Heart left ventricle (tissue), 16 donors: ENCODE results near the gene AHNAK2. TPM values are rescaled to one million over a fixed set of nuclear protein-coding genes. Genes with fewer than 3 reads are reported as not detected.

Experiments used
- ATAC-seq, 4 donors: fragments of 200-7000 bp; cut with Tn5 transposase; one replicate each; pipeline ENCODE4 v1.9.1; 2020 to 2022; ENCODE audit warnings: moderate library complexity in 4 of 4, mild to moderate bottlenecking in 3 of 4, moderate number of reproducible peaks in 1 of 4
- DNase-seq, 5 donors: peaks; one replicate each; pipeline ENCODE4 v3.0.0-alpha.2; 2020
- H3K27ac ChIP-seq, 12 donors: fragments of 200-600 bp; sonication (generic) in 4 of 12; one replicate each; pipeline versions ENCODE4 v1.5.0 to v1.8.0; 2016 to 2022; ENCODE audit warnings: mild to moderate bottlenecking in 2 of 12
- H3K27me3 ChIP-seq, 9 donors: fragments of 200-600 bp; sonication (generic) in 2 of 9; one replicate each; pipeline versions ENCODE4 v1.5.1 to v1.8.0; 2016 to 2022; ENCODE audit warnings: mild to moderate bottlenecking in 3 of 9
- H3K36me3 ChIP-seq, 9 donors: fragments of 200-600 bp; sonication (generic) in 2 of 9; one replicate each; pipeline versions ENCODE4 v1.5.0 to v1.8.0; 2018 to 2022; ENCODE audit warnings: mild to moderate bottlenecking in 2 of 9
- H3K4me1 ChIP-seq, 12 donors: fragments of 200-600 bp; sonication (generic) in 4 of 12; one replicate each; pipeline versions ENCODE4 v1.5.0 to v1.8.0; 2016 to 2022; ENCODE audit warnings: mild to moderate bottlenecking in 3 of 12
- H3K4me3 ChIP-seq, 12 donors: fragments of 200-600 bp; sonication (generic) in 4 of 12; one replicate each; pipeline versions ENCODE4 v1.5.0 to v1.8.0; 2017 to 2022; ENCODE audit warnings: mild to moderate bottlenecking in 9 of 12, moderate library complexity in 4 of 12
- H3K9me3 ChIP-seq, 12 donors: fragments of 200-600 bp; sonication (generic) in 4 of 12; one replicate each; pipeline versions ENCODE4 v1.5.0 to v1.8.0; 2016 to 2022; ENCODE audit warnings: mild to moderate bottlenecking in 1 of 12
- POLR2A ChIP-seq, 2 donors: fragments of 450-650 bp; IDR thresholded peaks; one replicate each; pipeline ENCODE4 v1.6.1; 2017; ENCODE audit warnings: antibody characterized with exemption in 2 of 2, mild to moderate bottlenecking in 2 of 2, moderate library complexity in 2 of 2
- WGBS, 4 donors: extraction: QIAGEN DNeasy Blood & Tissue Kit in 2 of 4; methylation state at CpG; one replicate each; pipeline versions ENCODE4 v1.1.5 to v1.1.7; 2013 to 2018; 5-methylcytosine and 5-hydroxymethylcytosine counted together
- intact Hi-C, 10 donors: fragments of 100-400 bp; cut with DNase I; formaldehyde crosslinking; loops; one replicate each; pipeline versions ENCODE4 v1.11.1 to v1.14.2; 2022
- polyA plus RNA-seq, 2 donors: library from polyadenylated mRNA; stranded (reverse); fragments of 200-250 nt; gene quantifications; one replicate each; pipeline ENCODE4 v1.2.3, GENCODE V29; 2013
- total RNA-seq, 9 donors: library from RNA; depleted of rRNA in 2 of 9; stranded (reverse); fragments of >200 nt in 2 of 9; fragmentation: NEBNext Ultra II Directional in 3 of 9; extraction: Animal tissue kit (Norgen Biotek cat#: 25700) in 3 of 9; gene quantifications; one replicate each; pipeline versions ENCODE4 v1.1.0 to v1.2.4, GENCODE V29; 2016 to 2023
- TF ChIP-seq, protein P1 (sequence below), 12 donors: fragments of 200-600 bp; sonication (generic) in 4 of 12; IDR thresholded peaks; one replicate each; pipeline versions ENCODE4 v1.5.0 to v1.8.0; 2018 to 2022; ENCODE audit warnings: antibody characterized with exemption in 12 of 12, mild to moderate bottlenecking in 5 of 12
- donor health status: ischemic (EF 13 %, LVEDD 7.1; RV severe dilation, severe dysfunction).
- donor health status: healthy with polysubstance abuse.
- donor health status: DM: no; HTN: yes; CAD: no.
- donor health status: DM: no; HTN: no; CAD: no.
- donor health status: ischemic (EF 25% LVEDD 6.9; RV normal size, moderate dysfunction).
- donor health status: ischemic (EF 25% LVEDD 5.7; RV mildly dilated, moderate dysfunction).
- donor health status: healthy.
- donor health status: DM: yes; HTN: yes; CAD: no.
- donor health status: ischemic (EF 35%, LVEDD 5.7; RV mildly dilated, moderate dysfunction).
- donor health status: nonischemic (EF 11% LVEDD 7.7; RV severe dilation, severe dysfunction).
- donor health status: DM: yes; HTN: yes; CAD: no.
- donor health status: PGD.
- donor health status: ischemic (EF 29% LVEDD 5.4; RV normal size, mild dysfunction).
- donor health status: nonischemic (EF 23%, LVEDD 6.1; RV moderate dilation, normal function).

Gene AHNAK2
- total and polyA plus RNA-seq, 11 donors = 1.5 to 22.3 (median 2.9) TPM

DNA sequence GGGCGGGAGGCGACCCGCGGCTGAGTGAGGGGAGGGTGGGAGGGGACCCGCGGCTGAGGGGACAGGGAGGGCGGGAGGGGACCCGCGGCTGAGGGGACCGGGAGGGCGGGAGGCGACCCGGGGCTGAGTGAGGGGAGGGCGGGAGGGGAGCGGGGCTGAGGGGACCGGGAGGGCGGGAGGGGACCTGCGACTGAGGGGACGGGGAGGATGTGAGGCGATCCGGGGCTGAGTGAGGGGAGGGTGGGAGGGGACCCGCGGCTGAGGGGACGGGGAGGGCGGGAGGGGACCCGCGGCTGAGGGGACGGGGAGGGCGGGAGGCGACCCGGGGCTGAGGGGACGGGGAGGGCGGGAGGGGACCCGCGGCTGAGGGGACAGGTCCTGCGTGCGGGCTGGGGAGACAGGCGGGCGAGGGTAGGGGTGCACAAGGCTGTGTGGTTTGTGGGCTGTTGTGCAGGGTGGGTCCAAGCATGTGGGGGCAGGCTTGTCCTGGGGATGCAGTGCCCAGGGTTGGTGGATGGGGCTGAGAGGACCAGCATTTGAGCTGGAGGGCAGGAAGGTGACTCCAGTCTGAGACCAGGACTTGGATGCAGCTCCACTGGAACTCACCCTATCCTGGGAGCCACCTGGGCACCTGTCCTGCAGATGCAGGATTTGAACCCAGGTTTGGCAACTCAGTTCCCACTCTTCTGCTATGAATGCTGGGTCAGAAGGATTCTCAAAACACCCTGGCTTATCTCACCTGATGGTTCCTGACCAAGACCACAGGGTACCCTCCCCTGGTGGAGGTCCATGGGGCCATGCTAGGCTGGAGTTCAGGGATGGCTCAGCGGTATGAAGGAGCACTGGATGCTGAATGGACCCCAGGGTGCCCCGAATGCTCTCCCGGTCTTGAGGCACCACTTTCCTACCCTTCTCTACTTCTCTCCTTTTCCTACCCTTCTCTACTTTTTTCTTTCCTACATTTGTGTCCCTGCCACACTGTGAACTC is 44.1 kb downstream of the AHNAK2 start:
- Histone ChIP-seq H3K27ac (peak overlapping the region in 2 of 12 donors; percentile 60 to 76), H3K4me1 (peaks cover 0 to 19% (median 13%) of the 10 kb centered on the region in 12 donors), H3K4me3 (peak overlapping the region; percentile 52 to 86 (median 69)), H3K27me3 (peaks cover 0 to 22% (median 5%) of the 10 kb centered on the region in 9 donors), H3K36me3 (no peaks in the 10 kb centered on the region), H3K9me3 (no peaks in the 10 kb centered on the region)
- 11 to 30% (median 19%) methylated on average over 11 to 42 of the region's 42 CpGs for WGBS, 4 donors
- no peak for ATAC-seq
- peak in 1 of 5 donors; percentile 32 for DNase-seq
- intact Hi-C loops = loop anchor here in 3 of 10 donors (1.0 to 5.0 kb wide), 3 partner anchors 33 to 111 kb away; no protein-coding TSS in a partner anchor
- TF ChIP-seq, protein P1, sequence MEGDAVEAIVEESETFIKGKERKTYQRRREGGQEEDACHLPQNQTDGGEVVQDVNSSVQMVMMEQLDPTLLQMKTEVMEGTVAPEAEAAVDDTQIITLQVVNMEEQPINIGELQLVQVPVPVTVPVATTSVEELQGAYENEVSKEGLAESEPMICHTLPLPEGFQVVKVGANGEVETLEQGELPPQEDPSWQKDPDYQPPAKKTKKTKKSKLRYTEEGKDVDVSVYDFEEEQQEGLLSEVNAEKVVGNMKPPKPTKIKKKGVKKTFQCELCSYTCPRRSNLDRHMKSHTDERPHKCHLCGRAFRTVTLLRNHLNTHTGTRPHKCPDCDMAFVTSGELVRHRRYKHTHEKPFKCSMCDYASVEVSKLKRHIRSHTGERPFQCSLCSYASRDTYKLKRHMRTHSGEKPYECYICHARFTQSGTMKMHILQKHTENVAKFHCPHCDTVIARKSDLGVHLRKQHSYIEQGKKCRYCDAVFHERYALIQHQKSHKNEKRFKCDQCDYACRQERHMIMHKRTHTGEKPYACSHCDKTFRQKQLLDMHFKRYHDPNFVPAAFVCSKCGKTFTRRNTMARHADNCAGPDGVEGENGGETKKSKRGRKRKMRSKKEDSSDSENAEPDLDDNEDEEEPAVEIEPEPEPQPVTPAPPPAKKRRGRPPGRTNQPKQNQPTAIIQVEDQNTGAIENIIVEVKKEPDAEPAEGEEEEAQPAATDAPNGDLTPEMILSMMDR (IDR thresholded peaks at IDR 0.05) = no peak
- TF ChIP-seq POLR2A (IDR thresholded peaks at IDR 0.05) = no peak

DNA sequence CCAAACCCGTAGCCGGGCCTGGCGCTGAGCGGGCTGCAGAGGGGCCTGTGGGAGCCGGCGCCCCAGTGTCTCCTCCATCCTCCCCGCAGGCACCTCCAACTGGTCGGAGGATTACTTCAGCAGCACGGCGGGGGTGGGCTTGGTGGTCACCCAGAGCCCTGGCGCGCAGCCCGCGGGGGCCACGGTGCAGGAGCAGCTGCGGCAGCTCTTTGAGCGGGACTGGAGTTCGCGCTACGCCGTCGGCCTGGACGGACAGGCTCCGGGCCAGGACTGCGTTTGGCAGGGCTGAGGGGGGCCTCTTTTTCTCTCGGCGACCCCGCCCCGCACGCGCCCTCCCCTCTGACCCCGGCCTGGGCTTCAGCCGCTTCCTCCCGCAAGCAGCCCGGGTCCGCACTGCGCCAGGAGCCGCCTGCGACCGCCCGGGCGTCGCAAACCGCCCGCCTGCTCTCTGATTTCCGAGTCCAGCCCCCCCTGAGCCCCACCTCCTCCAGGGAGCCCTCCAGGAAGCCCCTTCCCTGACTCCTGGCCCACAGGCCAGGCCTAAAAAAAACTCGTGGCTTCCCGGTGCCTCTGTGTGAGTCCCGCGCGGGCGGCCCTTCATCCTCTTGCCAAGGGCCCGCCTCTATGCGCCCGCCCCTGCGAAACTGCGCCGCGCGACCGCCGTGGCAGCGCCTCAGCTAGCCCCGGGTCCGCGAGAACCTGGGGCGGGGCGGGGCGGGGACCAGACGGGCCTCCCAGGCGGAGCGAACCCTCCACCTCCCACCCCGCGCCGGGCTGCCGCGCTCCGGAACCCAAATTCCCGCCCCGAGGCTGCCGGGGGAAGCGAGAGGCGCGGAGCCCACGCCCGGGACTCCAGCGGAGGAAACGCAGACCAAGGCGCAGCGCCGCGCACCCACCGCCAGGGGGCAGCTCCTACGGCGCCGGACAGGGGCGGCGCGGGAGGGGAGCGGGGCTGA is 45.2 kb downstream of the AHNAK2 start:
- Histone ChIP-seq H3K4me1 (peaks cover 0 to 18% (median 13%) of the 10 kb centered on the region in 12 donors), H3K9me3 (no peaks in the 10 kb centered on the region), H3K27me3 (peaks cover 0 to 22% (median 5%) of the 10 kb centered on the region in 9 donors), H3K4me3 (peak overlapping the region; percentile 52 to 86 (median 69)), H3K27ac (peak overlapping the region in 7 of 12 donors; percentile 19 to 76 (median 57)), H3K36me3 (no peaks in the 10 kb centered on the region)
- peak; percentile 67 to 90 (median 86) for ATAC-seq
- no peak for TF ChIP-seq POLR2A (IDR thresholded peaks at IDR 0.05)
- TF ChIP-seq, protein P1 (IDR thresholded peaks at IDR 0.05) = peak; percentile 60 to 81 (median 73)
- intact Hi-C loops = loop anchor here in 3 of 10 donors (1.0 to 5.0 kb wide), 3 partner anchors 34 to 112 kb away; no protein-coding TSS in a partner anchor
- WGBS, 4 donors = 2 to 6% (median 4%) methylated on average over 59 to 100 of the region's 100 CpGs
- peak; percentile 88 to 94 (median 88) for DNase-seq

DNA sequence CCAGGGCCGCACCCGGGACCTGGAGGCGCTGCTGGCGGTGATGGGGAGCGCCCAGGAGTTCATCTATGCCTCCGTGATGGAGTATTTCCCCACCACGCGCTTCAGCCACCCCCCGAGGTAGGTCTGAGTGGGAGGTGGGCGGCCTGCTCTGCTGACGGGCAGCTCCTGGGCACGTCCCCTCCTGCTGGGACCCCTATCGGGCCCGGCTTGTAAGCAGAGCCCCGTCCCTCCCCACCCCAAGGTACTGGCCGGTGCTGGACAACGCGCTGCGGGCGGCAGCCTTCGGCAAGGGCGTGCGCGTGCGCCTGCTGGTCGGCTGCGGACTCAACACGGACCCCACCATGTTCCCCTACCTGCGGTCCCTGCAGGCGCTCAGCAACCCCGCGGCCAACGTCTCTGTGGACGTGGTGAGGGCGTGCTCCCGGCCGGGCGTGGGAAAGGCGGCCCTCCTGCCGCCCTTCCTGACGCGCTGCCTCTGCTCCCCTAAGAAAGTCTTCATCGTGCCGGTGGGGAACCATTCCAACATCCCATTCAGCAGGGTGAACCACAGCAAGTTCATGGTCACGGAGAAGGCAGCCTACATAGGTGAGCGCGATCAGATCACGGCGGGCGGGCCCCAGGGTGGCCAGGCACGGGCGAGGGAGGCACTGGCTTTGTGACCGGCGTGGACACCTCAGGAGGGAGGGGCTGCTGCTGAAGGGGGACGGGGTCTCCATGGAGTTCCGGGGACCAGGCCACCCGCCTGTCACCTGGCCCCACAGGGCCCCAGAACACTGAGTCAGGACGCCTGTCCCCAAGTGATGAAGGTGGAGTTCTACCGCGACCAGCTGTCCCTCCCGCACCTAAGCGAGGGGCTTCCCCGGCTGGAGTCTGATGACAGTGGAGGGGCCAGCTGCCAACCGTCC is 46.2 kb downstream of the AHNAK2 start:
- Histone ChIP-seq H3K36me3 (no peaks in the 10 kb centered on the region), H3K9me3 (no peaks in the 10 kb centered on the region), H3K4me3 (peak overlapping the region in 11 of 12 donors; percentile 55 to 86 (median 69)), H3K4me1 (peaks cover 0 to 18% (median 13%) of the 10 kb centered on the region in 12 donors), H3K27me3 (peaks cover 0 to 22% (median 5%) of the 10 kb centered on the region in 9 donors), H3K27ac (peak overlapping the region in 1 of 12 donors; percentile 76)
- ATAC-seq (no peak), DNase-seq (peak in 2 of 5 donors; percentile 30 to 66)
- intact Hi-C loops = loop anchor here in 3 of 10 donors (2.0 to 5.0 kb wide), 2 partner anchors 35 kb away; no protein-coding TSS in a partner anchor
- 16 to 41% (median 26%) methylated on average over 32 to 64 of the region's 64 CpGs for WGBS, 4 donors
- TF ChIP-seq POLR2A (IDR thresholded peaks at IDR 0.05) = no peak
- TF ChIP-seq, protein P1 (IDR thresholded peaks at IDR 0.05) = no peak
